ENCODE data around the gene MAPK8IP1. TPM values are rescaled to one million over a fixed set of nuclear protein-coding genes. Genes with fewer than 3 reads are reported as not detected.

MAPK8IP1 gene
- total RNA-seq, 1 donor from 2014 or later, result 10.1 TPM

DNA sequence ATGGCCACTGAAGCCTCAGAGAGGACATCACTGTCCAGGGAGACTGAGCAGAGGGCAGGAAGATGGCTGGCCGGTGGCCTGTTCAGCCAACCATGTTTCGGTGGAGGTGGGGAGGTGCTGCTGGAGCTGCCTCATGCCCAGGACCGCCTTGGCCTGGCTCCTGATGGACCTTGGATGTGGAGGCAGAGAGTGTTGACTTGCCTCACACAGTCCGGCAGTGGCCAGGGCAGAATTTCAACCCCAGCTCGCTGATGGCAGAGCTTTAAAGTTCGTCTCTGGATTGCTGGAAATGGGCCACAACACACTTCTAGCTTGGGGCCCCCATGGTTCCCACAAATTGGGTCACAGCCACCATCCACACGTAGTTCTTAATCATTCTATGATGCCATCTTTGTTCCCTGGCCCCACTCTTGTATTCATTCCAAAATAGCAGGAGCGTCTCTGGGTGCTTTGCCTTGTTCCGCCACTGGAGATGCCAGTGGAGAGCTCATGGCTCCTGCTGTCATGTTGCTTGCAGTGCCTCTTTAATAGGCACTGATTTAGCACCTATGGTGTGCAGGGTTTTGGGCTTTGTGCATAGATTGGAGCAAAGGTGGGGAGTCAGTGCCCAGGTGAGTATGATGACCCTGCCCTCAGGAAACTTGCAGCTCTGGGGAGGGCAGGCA is 5.6 kb downstream of the MAPK8IP1 start:
- Mint-ChIP-seq H3K4me3 (ENCODE audit: unreplicated experiment) (no peak overlapping the region), H3K9me3 (ENCODE audit: unreplicated experiment) (no peaks in the 10 kb centered on the region)
- no peak for DNase-seq (ENCODE audit: extremely low spot score, unreplicated experiment)

DNA sequence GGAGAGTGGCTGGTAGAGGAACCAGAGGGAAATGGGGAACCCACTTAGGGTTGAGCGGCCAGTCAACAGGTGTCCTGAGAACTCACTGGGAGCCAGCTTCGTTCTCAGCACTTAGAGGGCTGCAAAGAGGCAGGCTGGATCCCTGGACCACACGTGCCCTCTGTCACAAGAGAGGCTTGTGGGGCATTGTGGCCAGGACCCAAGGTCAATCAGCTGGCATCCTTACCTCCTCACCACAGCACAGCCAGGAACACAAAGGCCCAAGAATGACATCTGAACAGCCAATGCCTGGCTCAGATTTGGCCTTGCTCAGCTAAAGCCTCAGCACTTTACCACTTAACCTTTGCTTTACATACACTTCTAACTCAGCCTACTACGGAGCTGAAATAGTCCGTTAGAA is 7.4 kb downstream of the MAPK8IP1 start:
- no peaks in the 10 kb centered on the region for H3K36me3 Mint-ChIP-seq (ENCODE audit: unreplicated experiment)
- H3K27ac Mint-ChIP-seq (ENCODE audit: unreplicated experiment), result no peak overlapping the region
- no peak for DNase-seq (ENCODE audit: extremely low spot score, unreplicated experiment)

More for the DNA sequence above, 5.6 kb downstream of the MAPK8IP1 start:
- no peaks in the 10 kb centered on the region for H3K4me1 Mint-ChIP-seq (ENCODE audit: unreplicated experiment)
- TF ChIP-seq, protein P1, sequence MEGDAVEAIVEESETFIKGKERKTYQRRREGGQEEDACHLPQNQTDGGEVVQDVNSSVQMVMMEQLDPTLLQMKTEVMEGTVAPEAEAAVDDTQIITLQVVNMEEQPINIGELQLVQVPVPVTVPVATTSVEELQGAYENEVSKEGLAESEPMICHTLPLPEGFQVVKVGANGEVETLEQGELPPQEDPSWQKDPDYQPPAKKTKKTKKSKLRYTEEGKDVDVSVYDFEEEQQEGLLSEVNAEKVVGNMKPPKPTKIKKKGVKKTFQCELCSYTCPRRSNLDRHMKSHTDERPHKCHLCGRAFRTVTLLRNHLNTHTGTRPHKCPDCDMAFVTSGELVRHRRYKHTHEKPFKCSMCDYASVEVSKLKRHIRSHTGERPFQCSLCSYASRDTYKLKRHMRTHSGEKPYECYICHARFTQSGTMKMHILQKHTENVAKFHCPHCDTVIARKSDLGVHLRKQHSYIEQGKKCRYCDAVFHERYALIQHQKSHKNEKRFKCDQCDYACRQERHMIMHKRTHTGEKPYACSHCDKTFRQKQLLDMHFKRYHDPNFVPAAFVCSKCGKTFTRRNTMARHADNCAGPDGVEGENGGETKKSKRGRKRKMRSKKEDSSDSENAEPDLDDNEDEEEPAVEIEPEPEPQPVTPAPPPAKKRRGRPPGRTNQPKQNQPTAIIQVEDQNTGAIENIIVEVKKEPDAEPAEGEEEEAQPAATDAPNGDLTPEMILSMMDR (IDR thresholded peaks at IDR 0.05), result no peak
- H3K27me3 Mint-ChIP-seq (ENCODE audit: unreplicated experiment), result peaks cover 14% of the 10 kb centered on the region
- H3K36me3 Mint-ChIP-seq (ENCODE audit: unreplicated experiment), result no peaks in the 10 kb centered on the region
- H3K27ac Mint-ChIP-seq (ENCODE audit: unreplicated experiment), result no peak overlapping the region

DNA sequence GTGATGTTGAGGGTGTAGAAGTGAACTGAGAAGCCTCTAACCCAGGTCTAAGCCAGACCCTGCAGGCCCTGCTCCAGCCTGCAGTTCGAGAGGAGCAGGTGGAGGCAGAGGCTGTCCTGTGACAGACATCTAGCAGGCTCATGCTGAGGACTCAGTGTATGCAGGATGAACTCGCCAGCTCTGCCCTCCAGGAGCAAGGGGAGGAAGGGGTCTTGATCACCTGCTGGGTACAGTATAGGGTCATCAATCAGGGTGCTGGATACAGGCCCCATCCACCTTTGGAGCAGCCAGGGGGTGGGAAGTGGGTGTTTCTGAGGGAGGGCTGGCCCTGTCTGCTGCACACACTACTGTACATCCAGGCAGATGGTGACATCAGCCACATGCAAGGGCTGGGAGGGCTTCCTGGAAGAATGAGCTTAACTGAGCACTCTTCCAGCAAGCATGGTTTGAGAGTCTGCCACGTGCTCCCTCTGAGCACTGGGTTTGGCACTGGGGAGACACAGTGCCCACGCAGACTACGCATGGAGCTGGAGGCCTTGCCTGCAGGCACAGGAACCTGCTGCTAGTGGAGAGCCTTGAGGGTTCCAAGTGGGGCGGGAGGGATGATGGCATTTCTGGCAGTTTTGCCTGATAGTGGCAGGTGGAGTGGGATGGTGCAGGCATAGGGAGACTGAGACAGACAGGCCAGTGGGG is 9.2 kb downstream of the MAPK8IP1 start:
- TF ChIP-seq, protein P1 (IDR thresholded peaks at IDR 0.05), result no peak
- peaks cover 11% of the 10 kb centered on the region for H3K27me3 Mint-ChIP-seq (ENCODE audit: unreplicated experiment)
- H3K9me3 Mint-ChIP-seq (ENCODE audit: unreplicated experiment), result no peaks in the 10 kb centered on the region
- DNase-seq (ENCODE audit: extremely low spot score, unreplicated experiment), result no peak
- no peak overlapping the region for H3K27ac Mint-ChIP-seq (ENCODE audit: unreplicated experiment)
- H3K36me3 Mint-ChIP-seq (ENCODE audit: unreplicated experiment), result no peaks in the 10 kb centered on the region
- H3K4me1 Mint-ChIP-seq (ENCODE audit: unreplicated experiment), result peaks cover 4% of the 10 kb centered on the region
- H3K4me3 Mint-ChIP-seq (ENCODE audit: unreplicated experiment), result no peak overlapping the region

More for the DNA sequence above, 7.4 kb downstream of the MAPK8IP1 start:
- H3K4me1 Mint-ChIP-seq (ENCODE audit: unreplicated experiment), result no peaks in the 10 kb centered on the region
- peaks cover 14% of the 10 kb centered on the region for H3K27me3 Mint-ChIP-seq (ENCODE audit: unreplicated experiment)
- TF ChIP-seq, protein P1 (IDR thresholded peaks at IDR 0.05), result no peak
- H3K4me3 Mint-ChIP-seq (ENCODE audit: unreplicated experiment), result no peak overlapping the region
- no peaks in the 10 kb centered on the region for H3K9me3 Mint-ChIP-seq (ENCODE audit: unreplicated experiment)

DNA sequence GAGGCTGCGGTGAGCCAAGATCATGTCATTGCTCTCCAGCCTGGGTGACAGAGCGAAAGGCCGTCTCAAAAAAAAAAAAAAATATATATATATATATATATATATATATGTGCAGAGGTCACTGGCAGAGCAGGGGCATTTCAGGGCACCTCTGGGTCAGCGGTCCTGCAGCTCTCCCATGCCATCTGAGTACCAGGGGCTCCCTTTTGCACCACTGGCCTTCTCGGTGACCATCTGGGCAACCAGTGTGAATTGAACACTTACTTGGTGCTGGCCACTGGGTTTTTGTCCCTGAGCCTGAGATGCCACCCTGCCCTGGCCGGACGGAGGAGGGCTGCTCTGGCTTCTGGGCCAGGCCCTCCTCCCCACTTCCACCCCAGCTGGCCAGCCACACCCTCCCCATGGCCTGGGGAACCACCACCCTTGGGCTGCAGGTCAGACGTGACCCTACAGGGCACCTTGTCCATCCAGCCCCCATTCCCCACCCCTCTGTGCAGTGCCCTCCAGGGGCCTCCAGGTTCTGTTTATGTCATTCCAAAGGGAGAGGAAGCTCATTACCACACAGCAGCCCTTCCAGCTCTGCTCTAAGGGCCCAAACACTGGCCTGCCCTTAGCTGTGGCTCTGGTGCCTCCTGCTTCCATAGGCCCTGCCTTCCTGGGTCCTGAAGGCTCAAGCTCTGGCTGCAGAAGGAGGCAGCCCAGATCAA is 10.3 kb downstream of the MAPK8IP1 start:
- Mint-ChIP-seq H3K36me3 (ENCODE audit: unreplicated experiment) (no peaks in the 10 kb centered on the region), H3K4me1 (ENCODE audit: unreplicated experiment) (peaks cover 8% of the 10 kb centered on the region), H3K9me3 (ENCODE audit: unreplicated experiment) (no peaks in the 10 kb centered on the region), H3K4me3 (ENCODE audit: unreplicated experiment) (no peak overlapping the region), H3K27me3 (ENCODE audit: unreplicated experiment) (peaks cover 13% of the 10 kb centered on the region), H3K27ac (ENCODE audit: unreplicated experiment) (no peak overlapping the region)
- no peak for DNase-seq (ENCODE audit: extremely low spot score, unreplicated experiment)
- TF ChIP-seq, protein P1 (IDR thresholded peaks at IDR 0.05), result no peak
